Sigmoid colon (tissue), 7 donors: ENCODE results near the gene ZNF460. TPM values are rescaled to one million over a fixed set of nuclear protein-coding genes. Genes with fewer than 3 reads are reported as not detected.
"Not testable (repeated sequence)": the region's sequence is repeated elsewhere in the genome, so short reads cannot be mapped to it uniquely, and the experiment has no call there.

Source experiments
- DNase-seq: peaks from one replicate; pipeline ENCODE4 v3.0.0-alpha.2; 2019
- H3K27ac ChIP-seq, 4 donors: fragments of 200-600 bp; sonication (generic); one replicate each; pipeline ENCODE4 v1.5.1; 2016 to 2019; ENCODE audit warnings: mild to moderate bottlenecking in 1 of 4
- H3K27me3 ChIP-seq, 3 donors: fragments of 200-600 bp; sonication (generic); one replicate each; pipeline ENCODE4 v1.5.1; 2019; ENCODE audit warnings: mild to moderate bottlenecking in 1 of 3
- H3K36me3 ChIP-seq, 4 donors: fragments of 200-600 bp; sonication (generic); one replicate each; pipeline ENCODE4 v1.5.1; 2016 to 2019
- H3K4me1 ChIP-seq, 4 donors: fragments of 200-600 bp; sonication (generic); one replicate each; pipeline ENCODE4 v1.5.1; 2017 to 2019
- H3K4me3 ChIP-seq, 4 donors: fragments of 200-600 bp; sonication (generic); one replicate each; pipeline ENCODE4 v1.5.1; 2017 to 2019; ENCODE audit warnings: mild to moderate bottlenecking in 2 of 4, moderate library complexity in 1 of 4
- H3K9me3 ChIP-seq, 4 donors: fragments of 200-600 bp in 3 of 4; sonication (generic) in 3 of 4; one replicate each; pipeline versions ENCODE4 v1.5.1 to v1.6.1; 2013 to 2019
- CTCF ChIP-seq, 4 experiments: fragments of 450-650 bp in 3 of 4; fragments of 200-600 bp in 1 of 4; IDR thresholded peaks; one replicate each; pipeline ENCODE4 v1.5.1; 2016 to 2019; ENCODE audit warnings: antibody characterized with exemption in 4 of 4, mild to moderate bottlenecking in 3 of 4, moderate library complexity in 2 of 4
- EP300 ChIP-seq, 4 donors: sonication (generic); formaldehyde crosslinking; IDR thresholded peaks; one replicate each; pipeline ENCODE4 v1.6.1; 2017; ENCODE audit warnings: antibody characterized with exemption in 4 of 4
- POLR2A ChIP-seq, 2 donors: fragments of 450-650 bp; IDR thresholded peaks; one replicate each; pipeline ENCODE4 v1.6.1; 2016; ENCODE audit warnings: antibody characterized with exemption in 2 of 2, mild to moderate bottlenecking in 2 of 2, moderate library complexity in 2 of 2
- POLR2AphosphoS5 ChIP-seq, 4 donors: sonication (generic); formaldehyde crosslinking; IDR thresholded peaks; one replicate each; pipeline ENCODE4 v1.6.1; 2017; ENCODE audit warnings: antibody characterized with exemption in 4 of 4
- WGBS, 2 donors: extraction: QIAGEN DNeasy Blood & Tissue Kit; methylation state at CpG; one replicate each; pipeline ENCODE4 v1.1.7; 2013; 5-methylcytosine and 5-hydroxymethylcytosine counted together
- intact Hi-C: fragments of 100-400 bp; cut with DNase I; formaldehyde crosslinking; loops from one replicate; pipeline ENCODE4 v1.15.1; 2023
- polyA plus RNA-seq, 3 donors: library from polyadenylated mRNA; stranded (reverse); fragments of 200-250 nt; gene quantifications; one replicate each; pipeline ENCODE4 v1.2.3, GENCODE V29; 2013
- total RNA-seq, 4 donors: library from RNA; depleted of rRNA; stranded (reverse); fragments of >200 nt; gene quantifications; one replicate each; pipeline ENCODE4 v1.1.0, GENCODE V29; 2016
- donor health status: healthy with polysubstance abuse.
- donor health status: Bipolar disorder and iron deficiency.
- donor health status: healthy.

The ZNF460 gene
- total and polyA plus RNA-seq, 7 donors = 0.69 to 95.2 (median 48.8) TPM; not detected in 1

- Histone ChIP-seq H3K9me3 (no peaks in the 10 kb centered on the region), H3K4me1 (no peaks in the 10 kb centered on the region), H3K27me3 (no peaks in the 10 kb centered on the region), H3K36me3 (peaks cover 0 to 14% (median 0%) of the 10 kb centered on the region in 4 donors), H3K27ac (no peak overlapping the region), H3K4me3 (no peak overlapping the region)
- no peak for DNase-seq
- WGBS, 2 donors = 98% methylated on average over 8 of the region's 8 CpGs
- intact Hi-C loops = no loop called here
- TF ChIP-seq POLR2AphosphoS5 (IDR thresholded peaks at IDR 0.05) = no peak
- no peak for TF ChIP-seq POLR2A (IDR thresholded peaks at IDR 0.05)
- TF ChIP-seq CTCF (IDR thresholded peaks at IDR 0.05) = no peak
- TF ChIP-seq EP300 (IDR thresholded peaks at IDR 0.05) = no peak
Measured at GRCh38 chr19:57271280-57271679, 9.0 kb upstream of the ZNF460 start.

- Histone ChIP-seq H3K9me3 (no peaks in the 10 kb centered on the region), H3K4me3 (no peak overlapping the region), H3K36me3 (peaks cover 0 to 17% (median 0%) of the 10 kb centered on the region in 4 donors), H3K27me3 (no peaks in the 10 kb centered on the region), H3K4me1 (no peaks in the 10 kb centered on the region), H3K27ac (no peak overlapping the region)
- 90 to 96% methylated on average over 1 of the region's 1 CpG for WGBS, 2 donors
- DNase-seq = no peak
- no peak for TF ChIP-seq POLR2AphosphoS5 (IDR thresholded peaks at IDR 0.05)
- no peak for TF ChIP-seq CTCF (IDR thresholded peaks at IDR 0.05)
- no peak for TF ChIP-seq POLR2A (IDR thresholded peaks at IDR 0.05)
- TF ChIP-seq EP300 (IDR thresholded peaks at IDR 0.05) = no peak
- intact Hi-C loops = no loop called here
Measured at GRCh38 chr19:57273014-57273413, 7.3 kb upstream of the ZNF460 start.

- 90 to 91% methylated on average over 1 of the region's 1 CpG for WGBS, 2 donors
- no peak overlapping the region for H3K4me3 ChIP-seq
- H3K27me3 ChIP-seq = no peaks in the 10 kb centered on the region
- peaks cover 0 to 12% (median 0%) of the 10 kb centered on the region in 4 donors for H3K36me3 ChIP-seq
- intact Hi-C loops = no loop called here
- no peak for TF ChIP-seq POLR2AphosphoS5 (IDR thresholded peaks at IDR 0.05)
- TF ChIP-seq EP300 (IDR thresholded peaks at IDR 0.05) = no peak
- no peak for TF ChIP-seq CTCF (IDR thresholded peaks at IDR 0.05)
- no peak for TF ChIP-seq POLR2A (IDR thresholded peaks at IDR 0.05)
- no peak for DNase-seq
- H3K27ac ChIP-seq = no peak overlapping the region
- H3K4me1 ChIP-seq = peaks cover 0 to 16% (median 12%) of the 10 kb centered on the region in 4 donors
- H3K9me3 ChIP-seq = no peaks in the 10 kb centered on the region
Measured at GRCh38 chr19:57276430-57276829, 3.9 kb upstream of the ZNF460 start.

GRCh38 chr19:57278481-57278880, 1.8 kb upstream of the ZNF460 start:
- Histone ChIP-seq H3K27ac (peak overlapping the region in 1 of 4 donors; percentile 100), H3K4me1 (peaks cover 0 to 35% (median 30%) of the 10 kb centered on the region in 4 donors), H3K36me3 (peaks cover 0 to 16% (median 0%) of the 10 kb centered on the region in 4 donors)
- 91 to 98% methylated on average over 2 of the region's 2 CpGs for WGBS, 2 donors
- DNase-seq, H3K4me3 ChIP-seq, intact Hi-C loops, H3K9me3 ChIP-seq, H3K27me3 ChIP-seq: not testable (repeated sequence)

GRCh38 chr19:57279418-57280164, 694 bp upstream of the ZNF460 start:
- Histone ChIP-seq H3K4me3 (peak overlapping the region; percentile 82 to 97 (median 84)), H3K4me1 (peaks cover 0 to 44% (median 30%) of the 10 kb centered on the region in 4 donors), H3K36me3 (peaks cover 0 to 20% (median 1%) of the 10 kb centered on the region in 4 donors), H3K9me3 (no peaks in the 10 kb centered on the region), H3K27me3 (no peaks in the 10 kb centered on the region), H3K27ac (peak overlapping the region; percentile 95 to 100 (median 98))
- intact Hi-C loops = loop anchor here (1.0 to 5.0 kb wide), 3 partner anchors 38 to 87 kb away; partner anchors contain the start of genes ZNF264 and ZNF543
- TF ChIP-seq POLR2AphosphoS5 (IDR thresholded peaks at IDR 0.05) (peak; percentile 84 to 95 (median 90)), POLR2A (IDR thresholded peaks at IDR 0.05) (peak in 1 of 2 donors; percentile 75), CTCF (IDR thresholded peaks at IDR 0.05) (no peak), EP300 (IDR thresholded peaks at IDR 0.05) (peak in 2 of 4 donors; percentile 82 to 85)
- DNase-seq = peak; percentile 96
- WGBS, 2 donors = 5 to 7% methylated on average over 25 of the region's 25 CpGs
